Measurements from ENCODE around the gene GTF3C1. TPM values are rescaled to one million over a fixed set of nuclear protein-coding genes. Genes with fewer than 3 reads are reported as not detected.
A peak's percentile ranks its signal among the peaks of the same experiment; 100 is the strongest.

Gene GTF3C1, protein sequence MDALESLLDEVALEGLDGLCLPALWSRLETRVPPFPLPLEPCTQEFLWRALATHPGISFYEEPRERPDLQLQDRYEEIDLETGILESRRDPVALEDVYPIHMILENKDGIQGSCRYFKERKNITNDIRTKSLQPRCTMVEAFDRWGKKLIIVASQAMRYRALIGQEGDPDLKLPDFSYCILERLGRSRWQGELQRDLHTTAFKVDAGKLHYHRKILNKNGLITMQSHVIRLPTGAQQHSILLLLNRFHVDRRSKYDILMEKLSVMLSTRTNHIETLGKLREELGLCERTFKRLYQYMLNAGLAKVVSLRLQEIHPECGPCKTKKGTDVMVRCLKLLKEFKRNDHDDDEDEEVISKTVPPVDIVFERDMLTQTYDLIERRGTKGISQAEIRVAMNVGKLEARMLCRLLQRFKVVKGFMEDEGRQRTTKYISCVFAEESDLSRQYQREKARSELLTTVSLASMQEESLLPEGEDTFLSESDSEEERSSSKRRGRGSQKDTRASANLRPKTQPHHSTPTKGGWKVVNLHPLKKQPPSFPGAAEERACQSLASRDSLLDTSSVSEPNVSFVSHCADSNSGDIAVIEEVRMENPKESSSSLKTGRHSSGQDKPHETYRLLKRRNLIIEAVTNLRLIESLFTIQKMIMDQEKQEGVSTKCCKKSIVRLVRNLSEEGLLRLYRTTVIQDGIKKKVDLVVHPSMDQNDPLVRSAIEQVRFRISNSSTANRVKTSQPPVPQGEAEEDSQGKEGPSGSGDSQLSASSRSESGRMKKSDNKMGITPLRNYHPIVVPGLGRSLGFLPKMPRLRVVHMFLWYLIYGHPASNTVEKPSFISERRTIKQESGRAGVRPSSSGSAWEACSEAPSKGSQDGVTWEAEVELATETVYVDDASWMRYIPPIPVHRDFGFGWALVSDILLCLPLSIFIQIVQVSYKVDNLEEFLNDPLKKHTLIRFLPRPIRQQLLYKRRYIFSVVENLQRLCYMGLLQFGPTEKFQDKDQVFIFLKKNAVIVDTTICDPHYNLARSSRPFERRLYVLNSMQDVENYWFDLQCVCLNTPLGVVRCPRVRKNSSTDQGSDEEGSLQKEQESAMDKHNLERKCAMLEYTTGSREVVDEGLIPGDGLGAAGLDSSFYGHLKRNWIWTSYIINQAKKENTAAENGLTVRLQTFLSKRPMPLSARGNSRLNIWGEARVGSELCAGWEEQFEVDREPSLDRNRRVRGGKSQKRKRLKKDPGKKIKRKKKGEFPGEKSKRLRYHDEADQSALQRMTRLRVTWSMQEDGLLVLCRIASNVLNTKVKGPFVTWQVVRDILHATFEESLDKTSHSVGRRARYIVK (N-terminal part only)
- 100 to 1,000 TPM in 1 of 3 donors, 10 to 100 TPM in 2; 97.6 to 105 (median 98.7) TPM for polyA plus RNA-seq (ENCODE audit: insufficient read length in 3 of 3)
- long read RNA-seq, donor 1, transcript GTF3C1-205 (1 exons, 2,798 nt): major isoform, 11 of 25 reads
- long read RNA-seq, donor 1, partial matches to known transcripts: 13 of 25 reads
- long read RNA-seq, donor 1, other reads (novel, unspliced or antisense): 0 of 25 reads
- long read RNA-seq, donor 2, full-length matches to known transcripts: 17 of 23 reads
- long read RNA-seq, donor 2, partial matches to known transcripts: 6 of 23 reads
- long read RNA-seq, donor 2, other reads (novel, unspliced or antisense): 0 of 23 reads
- long read RNA-seq, donor 3, full-length matches to known transcripts: 20 of 26 reads
- long read RNA-seq, donor 3, partial matches to known transcripts: 6 of 26 reads
- long read RNA-seq, donor 3, other reads (novel, unspliced or antisense): 0 of 26 reads
- long read RNA-seq, donor 4, full-length matches to known transcripts: 15 of 15 reads
- long read RNA-seq, donor 4, partial matches to known transcripts: 0 of 15 reads
- long read RNA-seq, donor 4, other reads (novel, unspliced or antisense): 0 of 15 reads
- long read RNA-seq, donor 5, transcript GTF3C1-205 (1 exons, 2,798 nt): major isoform, 11 of 16 reads
- long read RNA-seq, donor 5, partial matches to known transcripts: 5 of 16 reads
- long read RNA-seq, donor 5, other reads (novel, unspliced or antisense): 0 of 16 reads
- long read RNA-seq, donor 6, transcript GTF3C1-205 (1 exons, 2,798 nt): major isoform, 15 of 43 reads
- long read RNA-seq, donor 6, partial matches to known transcripts: 28 of 43 reads
- long read RNA-seq, donor 6, other reads (novel, unspliced or antisense): 0 of 43 reads
- long read RNA-seq, donor 7, full-length matches to known transcripts: 13 of 18 reads
- long read RNA-seq, donor 7, partial matches to known transcripts: 5 of 18 reads
- long read RNA-seq, donor 7, other reads (novel, unspliced or antisense): 0 of 18 reads
- long read RNA-seq, donor 8, transcript GTF3C1-205 (1 exons, 2,798 nt): major isoform, 10 of 16 reads
- long read RNA-seq, donor 8, partial matches to known transcripts: 6 of 16 reads
- long read RNA-seq, donor 8, other reads (novel, unspliced or antisense): 0 of 16 reads
- long read RNA-seq, donor 9, full-length matches to known transcripts: 28 of 43 reads
- long read RNA-seq, donor 9, partial matches to known transcripts: 15 of 43 reads
- long read RNA-seq, donor 9, other reads (novel, unspliced or antisense): 0 of 43 reads
- long read RNA-seq, donor 10, transcript GTF3C1-205 (1 exons, 2,798 nt): major isoform, 21 of 43 reads
- long read RNA-seq, donor 10, partial matches to known transcripts: 22 of 43 reads
- long read RNA-seq, donor 10, other reads (novel, unspliced or antisense): 0 of 43 reads
- long read RNA-seq, donor 11, transcript GTF3C1-205 (1 exons, 2,798 nt): major isoform, 14 of 14 reads
- long read RNA-seq, donor 11, partial matches to known transcripts: 0 of 14 reads
- long read RNA-seq, donor 11, other reads (novel, unspliced or antisense): 0 of 14 reads
- long read RNA-seq, donor 12, full-length matches to known transcripts: 18 of 37 reads
- long read RNA-seq, donor 12, partial matches to known transcripts: 19 of 37 reads
- long read RNA-seq, donor 12, other reads (novel, unspliced or antisense): 0 of 37 reads
- long read RNA-seq, donor 13, full-length matches to known transcripts: 17 of 23 reads
- long read RNA-seq, donor 13, partial matches to known transcripts: 6 of 23 reads
- long read RNA-seq, donor 13, other reads (novel, unspliced or antisense): 0 of 23 reads
- long read RNA-seq, donor 14: 0 reads
- long read RNA-seq, donor 15: 0 reads
- long read RNA-seq, donor 16, transcript GTF3C1-205 (1 exons, 2,798 nt): major isoform, 25 of 43 reads
- long read RNA-seq, donor 16, partial matches to known transcripts: 18 of 43 reads
- long read RNA-seq, donor 16, other reads (novel, unspliced or antisense): 0 of 43 reads

DNA sequence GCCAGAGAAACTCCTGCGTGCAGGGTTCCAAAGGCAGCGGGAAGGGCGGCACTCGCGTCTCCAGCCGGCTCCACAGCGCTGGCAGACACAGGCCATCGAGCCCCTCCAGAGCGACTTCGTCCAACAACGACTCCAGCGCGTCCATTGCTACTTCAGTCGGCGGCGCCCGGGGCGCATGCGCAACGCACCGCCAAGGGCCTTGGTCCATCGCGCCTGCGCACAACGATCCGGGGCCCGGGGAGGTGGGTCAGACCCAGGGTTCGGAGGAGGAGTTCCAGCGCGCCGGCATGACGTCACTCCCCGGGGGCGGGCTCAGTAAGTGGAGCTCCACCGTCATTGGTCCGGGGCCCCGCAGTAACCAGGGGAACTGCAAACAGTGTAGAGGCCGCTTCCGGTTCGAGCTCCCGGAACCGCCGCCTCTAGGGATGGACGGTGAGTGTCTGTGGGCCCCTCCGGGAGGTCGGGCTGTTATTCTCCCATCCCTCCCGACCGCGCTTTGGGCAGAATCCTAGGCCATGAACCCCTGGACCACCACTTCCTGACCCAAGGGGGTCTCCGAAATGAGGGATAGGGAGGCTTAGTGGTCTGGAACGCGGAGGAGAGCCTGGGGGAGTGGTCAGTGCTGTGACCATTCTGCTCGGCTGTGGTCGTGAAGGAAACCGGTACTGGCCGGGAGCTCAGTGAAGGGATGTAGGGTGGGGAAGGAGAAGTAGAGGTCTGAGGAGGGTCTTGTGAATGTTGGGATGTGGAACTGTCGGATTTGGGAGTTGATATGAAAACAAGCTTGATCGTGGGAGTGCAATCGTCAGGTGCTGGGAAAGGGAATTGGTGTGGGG is at the start of gene GTF3C1, which contains the start of gene KATNIP:
TSS of gene GTF3C1 (minus strand) at position 168 of the 836 bp plus-strand sequence. CDS start at position 145, 23 bp downstream.
TSS of gene KATNIP (plus strand) at position 399 of the 836 bp plus-strand sequence. CDS start at position 426, 27 bp downstream.
- DNase-seq: peak; percentile 98

DNA sequence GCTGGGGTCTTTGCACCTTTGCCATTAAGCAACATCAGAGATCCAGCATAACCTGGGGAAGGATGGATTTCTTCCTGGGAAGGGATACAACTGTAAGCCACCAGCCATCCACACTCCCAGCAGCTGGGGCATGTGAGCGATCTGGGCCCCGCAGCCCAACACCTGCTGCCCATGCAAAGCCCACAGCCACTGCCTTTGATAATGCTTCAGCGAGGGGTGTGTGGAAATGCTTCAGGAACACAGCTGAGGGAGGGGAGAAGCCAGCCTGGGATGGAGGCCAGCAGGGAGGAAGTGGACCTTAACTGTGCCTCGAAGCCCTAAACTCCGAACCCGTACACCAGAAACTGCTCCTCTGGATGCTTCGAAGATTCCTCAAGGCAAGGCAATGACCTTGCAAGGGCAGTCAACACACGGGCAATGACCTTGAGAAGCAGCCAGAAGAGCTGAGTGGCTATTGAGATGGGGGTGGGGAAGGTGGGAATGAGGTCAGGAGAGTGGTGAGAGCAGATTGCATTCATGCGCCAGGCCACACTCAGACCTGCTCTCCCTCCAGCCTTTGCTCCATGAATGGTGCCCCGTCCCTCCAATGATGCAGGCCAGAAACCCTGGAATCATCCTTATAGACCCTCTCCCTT is 49.3 kb upstream of the GTF3C1 start:
- DNase-seq: no peak

DNA sequence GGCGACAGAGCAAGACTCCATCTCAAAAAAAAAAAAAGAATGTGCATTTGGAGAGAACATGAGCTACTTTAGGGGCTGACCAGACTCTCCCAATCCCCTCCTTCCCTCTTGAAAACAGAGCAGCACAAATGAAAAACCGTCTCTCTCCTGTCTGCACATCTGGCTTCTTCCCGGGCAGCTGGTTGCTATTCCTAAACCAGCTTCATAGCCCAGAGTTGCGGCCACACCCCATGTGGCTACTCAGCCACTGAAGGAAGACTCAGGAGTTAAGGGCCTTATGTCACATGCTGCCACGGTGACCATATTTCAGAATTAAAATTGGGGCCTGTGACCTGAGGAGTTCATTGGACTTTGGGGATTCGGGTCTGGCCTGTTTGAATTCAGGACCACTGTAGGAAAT is 48.5 kb upstream of the GTF3C1 start:
- DNase-seq: no peak

DNA sequence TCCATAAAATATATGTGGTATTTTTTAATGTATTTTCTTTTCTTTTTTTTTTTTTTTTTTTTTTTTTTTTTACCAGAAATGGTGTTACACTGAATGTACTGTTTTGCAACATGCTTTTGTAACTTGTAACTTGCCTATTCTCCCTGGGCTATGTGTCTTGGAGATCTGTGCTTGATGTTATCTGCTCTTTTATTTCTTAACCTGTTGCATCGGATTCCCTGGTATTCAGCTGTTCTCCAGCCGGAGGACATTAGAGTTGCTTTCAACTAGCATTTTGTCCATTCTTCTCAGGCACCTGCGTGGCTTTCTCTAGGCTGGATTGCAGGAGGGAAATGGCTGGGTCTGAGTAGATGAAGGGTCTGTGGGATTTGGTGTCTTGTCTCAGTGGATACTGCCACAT is 47.6 kb upstream of the GTF3C1 start:
- no peak for DNase-seq

DNA sequence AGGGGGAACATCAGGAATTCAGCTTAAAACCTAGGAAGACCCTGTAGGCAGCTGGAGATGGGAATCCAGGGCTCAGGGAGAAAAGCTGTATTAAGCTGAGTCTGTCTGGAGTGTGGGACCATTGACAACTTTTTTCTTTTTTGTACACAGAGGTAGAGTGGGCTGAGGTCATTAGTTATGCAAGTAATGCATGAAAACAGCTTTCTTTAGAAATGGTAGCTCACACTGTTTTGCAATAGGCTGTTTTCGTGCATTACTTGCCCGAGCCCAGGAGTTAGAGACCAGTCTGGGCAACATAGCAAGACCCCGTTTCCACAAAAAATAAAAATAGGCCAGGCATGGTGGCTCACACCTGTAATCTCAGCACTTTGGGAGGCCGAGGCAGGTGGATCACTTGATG is 46.7 kb upstream of the GTF3C1 start:
- no peak for DNase-seq

DNA sequence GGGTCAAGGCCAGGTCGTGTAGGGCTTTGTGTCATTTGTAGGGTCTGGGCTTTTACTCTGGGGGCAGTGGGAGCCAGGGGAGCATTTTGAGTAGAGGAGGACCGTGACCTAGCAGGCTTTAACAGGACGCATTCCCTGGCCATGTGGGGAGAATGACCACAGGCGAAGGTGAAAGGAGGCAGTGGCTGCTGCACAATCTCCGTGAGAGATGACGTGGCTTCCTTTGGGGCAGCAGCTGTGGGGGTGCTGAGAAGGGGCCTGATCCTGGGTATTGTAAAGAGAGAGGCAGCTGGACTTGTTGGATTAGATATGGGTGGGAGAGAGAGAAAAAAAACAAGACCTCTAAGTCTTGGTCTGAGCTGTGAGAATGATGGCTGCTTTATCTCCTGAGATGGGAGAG is 46.3 kb upstream of the GTF3C1 start:
- no peak for DNase-seq

DNA sequence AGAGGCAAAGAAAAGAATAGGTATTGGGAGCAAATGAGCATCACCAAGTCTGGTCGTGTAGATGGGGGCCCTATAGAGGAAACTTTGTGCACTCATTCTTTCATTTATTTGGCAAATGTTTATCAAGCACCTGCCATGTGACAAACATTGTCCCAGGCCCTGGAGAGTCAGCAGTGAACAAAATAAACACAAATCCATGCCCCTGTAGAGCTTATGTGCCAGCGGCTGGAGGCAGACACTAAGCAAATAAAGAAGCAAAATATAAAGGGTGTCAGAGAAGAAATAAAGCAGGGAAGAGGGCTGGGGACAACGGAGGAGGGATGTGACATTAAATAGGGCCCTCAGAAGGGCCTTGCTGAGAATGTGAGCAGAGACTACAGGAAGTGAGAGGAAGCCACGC is 45.8 kb upstream of the GTF3C1 start:
- no peak for DNase-seq

DNA sequence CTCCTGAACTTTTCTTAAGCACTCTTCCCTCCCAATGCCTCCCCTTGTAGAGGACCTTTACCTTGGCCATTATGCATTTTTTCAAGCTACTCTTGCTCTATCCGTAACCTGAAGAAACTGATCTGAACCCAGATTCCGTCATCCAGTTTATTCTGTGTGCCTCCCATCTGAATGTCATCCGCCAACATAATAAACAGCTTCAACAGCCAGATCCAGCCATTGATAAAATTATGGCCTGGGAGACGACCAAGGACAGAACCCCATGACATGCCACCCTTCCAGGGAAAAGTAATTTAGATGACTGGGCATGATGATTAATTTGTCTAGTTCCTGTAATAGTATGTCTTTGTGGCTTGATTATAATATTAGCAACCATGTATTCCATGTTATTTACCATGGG is 42.1 kb upstream of the GTF3C1 start:
- DNase-seq: no peak

DNA sequence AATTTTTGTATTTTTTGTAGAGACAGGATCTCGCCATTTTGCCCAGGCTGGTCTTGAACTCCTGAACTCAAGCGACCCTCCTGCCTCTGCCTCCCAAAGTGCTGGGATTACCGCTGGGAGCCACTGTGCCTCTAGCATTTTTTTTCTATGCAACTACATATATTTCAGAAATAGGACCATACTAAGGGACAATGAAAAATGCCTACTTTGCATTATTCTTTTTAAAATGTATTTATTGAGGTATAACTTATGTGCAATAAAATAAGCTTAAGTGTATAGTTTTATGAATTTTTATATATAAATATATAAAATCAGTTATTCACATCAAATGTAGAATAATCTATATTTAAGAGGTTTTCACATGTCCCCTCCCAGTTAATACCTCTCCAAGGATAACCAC is 38.3 kb upstream of the GTF3C1 start:
- no peak for DNase-seq

DNA sequence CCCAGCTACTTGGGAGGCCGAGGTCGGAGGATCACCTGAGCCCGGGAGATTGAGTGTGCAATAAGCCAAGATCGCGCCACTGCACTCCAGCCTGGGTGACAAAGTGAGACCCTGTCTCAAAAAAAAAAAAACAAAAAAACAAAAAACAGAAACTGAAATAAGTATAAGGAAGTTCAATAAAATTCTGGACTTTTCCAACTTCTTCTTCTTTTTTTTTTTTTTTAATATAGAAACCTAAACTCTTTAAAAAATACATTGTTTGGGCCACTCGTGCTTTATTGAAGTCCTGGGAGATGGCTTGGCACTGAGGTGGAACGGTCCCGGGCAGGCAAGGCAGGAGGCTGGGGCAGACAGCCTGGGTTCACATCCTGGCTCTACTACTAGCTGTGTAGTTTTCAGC is 37.0 kb upstream of the GTF3C1 start:
- DNase-seq: no peak

DNA sequence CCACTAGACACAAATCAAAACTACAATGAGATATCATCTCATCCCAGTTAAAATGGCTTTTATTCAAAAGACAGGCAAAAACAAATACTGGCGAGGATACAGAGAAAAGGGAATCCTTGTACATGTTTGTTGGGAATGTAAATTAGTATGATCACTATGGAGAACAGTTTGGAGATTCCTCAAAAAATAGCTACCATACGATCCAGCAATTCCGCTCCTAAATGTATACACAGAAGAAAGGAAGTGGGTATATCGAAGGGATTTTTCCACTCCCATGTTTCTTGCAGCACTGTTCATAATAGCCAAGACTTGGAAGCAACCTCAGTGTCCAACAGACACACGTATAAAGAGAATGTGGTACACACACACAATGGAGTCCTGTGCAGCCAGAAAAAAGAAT is 35.5 kb upstream of the GTF3C1 start:
- DNase-seq: no peak

DNA sequence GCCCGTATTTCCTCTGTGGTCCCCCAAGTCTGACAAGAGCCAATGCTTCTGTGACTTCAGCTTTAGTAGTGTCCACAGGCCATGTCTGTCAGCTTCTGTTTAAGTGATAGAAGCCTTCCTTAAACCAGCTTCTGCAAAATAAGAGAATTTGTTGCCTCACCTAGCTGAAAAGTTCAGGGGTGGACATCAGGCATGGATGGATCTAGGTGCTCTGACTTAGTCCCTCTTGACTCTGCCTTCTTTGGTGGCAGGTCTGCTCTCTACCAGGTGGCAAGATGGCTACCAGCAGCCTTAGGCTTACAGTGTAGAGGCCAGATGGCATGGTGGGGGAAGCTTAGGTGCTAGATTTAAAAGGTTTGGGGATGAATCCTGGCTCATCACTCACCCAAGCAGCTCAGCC is 33.9 kb upstream of the GTF3C1 start:
- no peak for DNase-seq

DNA sequence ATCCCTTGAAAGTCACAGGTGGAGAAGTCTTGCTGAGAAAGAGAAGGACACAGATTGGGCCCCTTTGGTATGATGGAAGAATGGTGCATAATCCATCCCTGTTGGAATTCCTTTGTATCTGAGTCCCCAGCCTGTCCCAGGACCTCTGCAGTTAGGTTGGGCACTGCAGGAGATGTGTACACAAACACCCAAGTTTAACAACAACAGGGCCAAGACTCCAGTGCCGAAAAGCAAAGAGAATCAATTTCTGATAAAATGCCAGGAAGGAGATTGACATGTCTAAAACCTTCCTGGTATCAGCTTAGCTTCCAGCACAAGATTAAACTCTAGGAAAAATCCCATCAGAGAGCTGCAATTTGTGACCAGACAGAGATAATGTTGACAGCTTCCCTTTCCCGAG is 33.2 kb upstream of the GTF3C1 start:
- no peak for DNase-seq

DNA sequence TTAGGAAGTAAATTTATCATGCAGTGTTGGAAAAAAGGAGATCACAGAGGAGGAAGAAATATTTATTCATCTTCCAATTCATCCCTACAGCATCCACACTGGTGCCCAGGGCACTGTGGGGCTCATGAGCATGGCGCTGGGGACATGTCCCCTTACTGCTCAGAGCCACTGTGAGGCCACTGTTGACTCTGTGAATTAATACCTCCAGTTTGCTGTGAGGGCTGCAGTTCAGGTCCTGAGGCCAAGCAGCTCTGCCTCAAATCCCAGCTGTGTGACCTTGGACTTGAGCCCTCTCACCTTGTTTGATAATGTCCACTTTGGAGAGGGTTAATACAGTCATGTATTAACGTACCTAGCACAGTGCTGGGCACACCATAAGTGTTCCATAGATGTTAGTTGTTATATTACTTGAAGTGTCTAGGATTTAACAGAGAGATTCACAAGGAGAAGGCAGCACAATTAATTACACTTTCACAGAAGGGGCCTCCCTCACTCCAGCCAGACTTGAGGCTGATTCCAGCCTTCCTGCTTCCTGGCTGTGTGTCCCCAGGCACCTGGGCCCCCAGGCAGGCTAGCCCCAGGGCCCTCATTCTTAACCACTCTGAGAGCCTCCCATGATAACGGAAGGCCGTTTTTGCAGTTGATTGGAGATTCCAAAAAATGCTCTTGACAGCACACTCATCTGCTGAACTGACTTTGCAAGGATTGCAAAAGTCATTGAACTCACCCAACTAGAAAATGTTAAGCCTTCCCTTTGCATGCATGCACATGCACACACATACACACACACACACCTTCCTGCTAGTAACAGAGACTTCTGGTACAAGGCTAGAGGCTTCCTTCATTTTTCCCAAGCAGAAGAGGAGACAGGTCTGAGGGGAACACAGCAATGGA is 29.6 kb upstream of the GTF3C1 start:
- DNase-seq: no peak

DNA sequence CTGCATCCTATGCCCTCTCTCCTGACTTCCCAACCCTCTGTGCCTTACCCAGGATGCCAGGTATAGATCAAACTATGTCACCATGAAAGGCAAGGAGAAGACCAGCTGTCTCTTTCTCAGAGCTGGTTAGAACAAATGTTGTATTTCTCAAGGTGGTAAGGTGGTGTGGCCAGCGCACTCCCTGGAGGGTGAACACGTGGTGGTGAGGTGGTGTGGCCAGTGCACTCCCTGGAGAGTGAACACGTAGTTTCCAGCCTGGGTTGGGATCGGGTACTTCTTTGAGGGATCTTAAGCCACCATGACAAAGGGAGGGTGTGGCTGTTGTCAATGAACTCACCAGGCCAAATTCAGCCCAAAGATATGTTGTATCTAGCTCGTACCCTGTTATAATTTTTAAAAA is 27.0 kb upstream of the GTF3C1 start:
- no peak for DNase-seq
